Amygdala (tissue), 56 donors: ENCODE results near the gene ORAI2.
"Not testable (repeated sequence)": the region's sequence is repeated elsewhere in the genome, so short reads cannot be mapped to it uniquely, and the experiment has no call there.

Experiments
- DNase-seq, 56 donors: peaks; one replicate each; lab custom pipeline; 2025; lab: John Stamatoyannopoulos, UW

Gene ORAI2

DNA sequence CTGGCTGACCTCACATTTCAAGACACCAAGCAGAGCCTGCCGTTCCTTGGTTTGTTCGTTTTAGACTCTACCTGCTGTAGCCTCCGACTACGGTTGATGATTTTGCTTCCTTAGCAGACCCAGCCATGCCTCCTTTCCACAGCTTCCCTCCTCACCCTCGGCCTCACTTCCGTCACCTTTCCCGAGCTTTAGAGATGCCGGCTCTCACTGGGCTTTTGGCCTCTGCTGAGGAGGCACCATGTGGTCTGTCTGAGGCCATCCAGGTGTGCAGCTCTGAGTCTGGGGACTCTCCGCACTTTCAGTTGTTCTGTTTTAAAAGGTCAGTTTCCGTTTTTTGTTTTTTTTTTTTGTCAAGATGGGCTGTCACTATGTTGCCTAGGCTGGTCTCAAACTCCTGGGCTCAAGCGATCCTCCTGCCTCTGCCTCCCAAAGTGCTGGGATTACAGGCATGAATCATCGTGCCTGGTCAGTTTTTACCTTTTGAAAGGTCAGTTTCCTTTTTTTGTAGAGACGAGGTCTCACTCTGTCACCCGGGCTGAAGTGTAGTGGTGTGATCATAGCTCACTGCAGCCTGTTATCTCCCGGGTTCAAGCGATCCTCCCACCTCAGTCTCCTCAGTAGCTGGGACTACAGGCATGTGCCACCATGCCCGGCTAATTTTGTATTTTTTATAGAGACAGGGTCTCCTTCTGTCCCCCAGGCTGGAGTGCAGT, 11.7 kb downstream of the ORAI2 start:
- DNase-seq: no peak

GRCh38 chr7:102445674-102446071, 12.3 kb downstream of the ORAI2 start:
- no peak for DNase-seq

DNA sequence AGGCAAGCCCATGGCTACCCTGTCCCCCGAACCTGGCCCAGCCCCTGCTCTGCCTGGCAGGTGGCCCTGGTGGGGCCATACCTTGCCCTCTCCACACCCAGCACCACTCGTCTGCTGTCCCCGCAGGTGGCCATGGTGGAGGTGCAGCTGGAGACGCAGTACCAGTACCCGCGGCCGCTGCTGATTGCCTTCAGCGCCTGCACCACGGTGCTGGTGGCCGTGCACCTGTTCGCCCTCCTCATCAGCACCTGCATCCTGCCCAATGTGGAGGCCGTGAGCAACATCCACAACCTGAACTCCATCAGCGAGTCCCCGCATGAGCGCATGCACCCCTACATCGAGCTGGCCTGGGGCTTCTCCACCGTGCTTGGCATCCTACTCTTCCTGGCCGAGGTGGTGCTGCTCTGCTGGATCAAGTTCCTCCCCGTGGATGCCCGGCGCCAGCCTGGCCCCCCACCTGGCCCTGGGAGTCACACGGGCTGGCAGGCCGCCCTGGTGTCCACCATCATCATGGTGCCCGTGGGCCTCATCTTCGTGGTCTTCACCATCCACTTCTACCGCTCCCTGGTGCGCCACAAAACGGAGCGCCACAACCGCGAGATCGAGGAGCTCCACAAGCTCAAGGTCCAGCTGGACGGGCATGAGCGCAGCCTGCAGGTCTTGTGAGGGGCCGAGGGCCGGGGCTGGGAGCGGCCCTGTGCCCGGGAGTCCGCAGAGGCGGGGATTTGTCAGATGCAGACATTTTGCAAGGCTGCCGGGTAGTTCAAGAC, 13.2 kb downstream of the ORAI2 start:
- DNase-seq: no peak

GRCh38 chr7:102447311-102447710, 13.9 kb downstream of the ORAI2 start:
- DNase-seq: no peak

DNA sequence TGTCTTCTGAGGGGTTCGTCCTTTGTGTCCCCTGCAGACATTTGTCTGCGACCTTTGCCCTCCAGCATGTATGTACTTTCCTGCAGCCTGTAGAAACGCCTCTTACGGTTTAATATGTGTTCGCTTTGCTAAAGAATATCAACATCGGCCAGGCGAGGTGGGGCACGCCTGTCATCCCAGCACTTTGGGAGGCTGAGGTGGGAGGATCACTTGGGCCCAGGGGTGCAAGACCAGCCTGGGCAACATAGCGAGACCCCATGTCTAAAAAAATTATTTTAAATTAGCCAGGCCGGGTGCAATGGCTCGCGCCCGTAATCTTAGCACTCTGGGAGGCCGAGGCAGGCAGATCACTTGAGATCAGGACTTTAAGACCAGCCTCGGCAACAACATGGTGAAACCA, 15.8 kb downstream of the ORAI2 start:
- DNase-seq: no peak

DNA sequence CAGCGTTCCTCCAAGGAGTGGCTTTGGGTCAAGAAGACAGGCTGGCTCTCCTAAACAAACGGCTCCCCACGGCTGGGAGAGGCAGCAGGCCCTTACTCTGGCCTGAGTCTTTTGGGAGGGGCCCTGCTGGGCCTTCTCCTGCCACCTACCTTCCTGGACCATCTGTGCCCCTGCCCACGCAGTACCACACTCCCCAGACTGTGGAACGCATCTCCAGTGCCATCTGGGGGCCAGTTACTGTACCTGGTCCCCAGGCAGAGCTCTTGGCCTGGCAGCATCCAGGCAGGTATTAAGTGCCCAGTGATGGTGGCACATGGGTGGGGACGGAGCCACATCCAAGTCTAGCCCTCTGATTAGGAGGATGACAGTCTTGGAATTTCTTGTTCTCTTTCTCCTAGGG, 16.9 kb downstream of the ORAI2 start:
- peak in 3 of 56 donors; percentile 13 to 26 (median 18) for DNase-seq

GRCh38 chr7:102451371-102452054, 18.1 kb downstream of the ORAI2 start:
- no peak for DNase-seq

GRCh38 chr7:102452451-102452850, 19.1 kb downstream of the ORAI2 start:
- DNase-seq: no peak

DNA sequence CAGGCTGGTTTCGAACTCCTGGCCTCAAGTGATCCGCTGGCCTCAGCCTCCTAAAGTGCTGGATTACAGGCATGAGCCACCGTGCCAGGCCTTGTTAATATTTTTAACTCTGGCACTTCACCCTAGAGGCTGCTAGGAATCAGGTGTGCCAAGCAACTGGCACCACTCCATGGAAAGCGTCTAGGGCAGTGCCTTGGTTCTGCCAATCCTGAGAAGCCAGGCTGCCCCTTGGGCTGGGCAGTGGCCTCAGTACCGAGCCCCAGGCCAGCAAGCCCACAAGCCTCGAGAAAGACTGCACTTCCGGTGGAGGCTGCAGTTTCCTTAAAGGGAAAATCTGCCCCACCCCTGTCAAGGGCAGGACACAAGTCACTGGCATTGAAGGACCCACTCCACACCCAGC, 19.9 kb downstream of the ORAI2 start:
- peak in 2 of 56 donors; percentile 8 for DNase-seq

- no peak for DNase-seq
Measured at GRCh38 chr7:102454468-102454867, 21.1 kb downstream of the ORAI2 start.

DNA sequence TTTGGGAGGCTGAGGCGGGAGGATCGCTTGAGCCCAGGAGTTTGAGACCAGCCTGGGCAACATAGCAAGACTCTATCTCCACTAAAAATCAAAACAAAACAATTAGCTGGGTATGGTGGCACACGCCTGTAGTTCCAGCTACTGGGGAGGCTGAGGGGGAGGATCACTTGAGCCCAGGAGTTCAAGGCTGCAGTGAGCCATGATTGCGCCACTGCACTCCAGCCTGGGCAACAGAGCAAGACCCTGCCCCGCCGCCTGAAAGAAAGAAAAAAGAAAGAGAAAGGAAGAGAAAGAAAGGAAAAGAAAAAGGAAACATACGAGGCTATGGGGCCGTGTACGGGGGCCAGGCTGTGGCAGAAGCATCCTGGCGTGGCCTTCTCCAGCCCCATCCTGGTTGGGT, 21.6 kb downstream of the ORAI2 start:
- DNase-seq: not testable (repeated sequence)

- no peak for DNase-seq
Measured at GRCh38 chr7:102455596-102455995, 22.2 kb downstream of the ORAI2 start.

DNA sequence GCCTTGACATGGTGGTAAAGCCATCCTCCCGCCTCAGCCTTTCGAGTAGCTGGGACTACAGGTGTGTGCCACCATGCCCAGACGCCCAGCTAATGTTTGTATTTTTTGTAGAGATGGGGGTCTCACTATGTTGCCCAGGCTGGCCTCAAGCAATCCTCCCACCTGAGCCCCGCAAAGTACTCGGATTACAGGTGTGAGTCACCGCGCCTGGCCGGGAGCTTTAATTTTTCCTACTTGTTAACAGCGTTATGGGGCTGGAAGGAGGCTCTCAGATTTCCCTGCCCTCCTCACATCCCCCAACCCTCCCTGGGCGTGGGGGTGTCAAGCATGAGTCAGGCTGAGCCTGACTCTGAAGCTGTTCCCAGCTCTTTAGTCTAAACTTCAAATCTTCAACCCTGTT, 23.0 kb downstream of the ORAI2 start:
- no peak for DNase-seq

DNA sequence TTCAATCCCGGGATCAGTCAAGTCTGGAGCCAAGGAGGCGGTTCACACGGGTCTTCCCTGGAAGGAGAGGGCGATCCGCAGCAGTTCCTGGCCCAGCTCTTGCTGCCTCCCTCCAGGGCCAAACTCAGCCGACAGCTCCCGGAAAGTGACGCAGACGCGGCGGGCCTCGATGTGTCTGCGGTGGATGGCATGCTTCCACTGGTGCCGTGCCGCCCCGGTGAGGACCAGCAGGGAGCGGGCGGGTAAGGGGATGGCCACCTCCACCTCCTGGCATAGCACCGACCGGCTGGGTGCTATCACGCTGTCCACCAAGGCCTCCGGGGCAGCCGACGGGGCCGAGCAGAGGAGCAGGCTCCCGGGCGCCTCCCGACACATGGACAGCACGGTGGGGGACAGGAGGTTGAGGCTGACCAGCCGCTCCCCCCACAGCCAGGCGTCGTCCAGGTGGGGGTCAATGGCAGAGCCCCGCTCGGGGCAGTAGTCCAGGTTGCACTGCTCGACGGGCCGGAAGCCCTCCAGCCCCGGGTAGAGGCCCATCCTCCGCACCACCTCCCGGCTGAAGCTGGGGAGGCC, 24.1 kb downstream of the ORAI2 start:
- DNase-seq: no peak

GRCh38 chr7:102459221-102459844, 26.0 kb downstream of the ORAI2 start:
- DNase-seq: no peak

GRCh38 chr7:102460467-102460866, 27.1 kb downstream of the ORAI2 start:
- no peak for DNase-seq

DNA sequence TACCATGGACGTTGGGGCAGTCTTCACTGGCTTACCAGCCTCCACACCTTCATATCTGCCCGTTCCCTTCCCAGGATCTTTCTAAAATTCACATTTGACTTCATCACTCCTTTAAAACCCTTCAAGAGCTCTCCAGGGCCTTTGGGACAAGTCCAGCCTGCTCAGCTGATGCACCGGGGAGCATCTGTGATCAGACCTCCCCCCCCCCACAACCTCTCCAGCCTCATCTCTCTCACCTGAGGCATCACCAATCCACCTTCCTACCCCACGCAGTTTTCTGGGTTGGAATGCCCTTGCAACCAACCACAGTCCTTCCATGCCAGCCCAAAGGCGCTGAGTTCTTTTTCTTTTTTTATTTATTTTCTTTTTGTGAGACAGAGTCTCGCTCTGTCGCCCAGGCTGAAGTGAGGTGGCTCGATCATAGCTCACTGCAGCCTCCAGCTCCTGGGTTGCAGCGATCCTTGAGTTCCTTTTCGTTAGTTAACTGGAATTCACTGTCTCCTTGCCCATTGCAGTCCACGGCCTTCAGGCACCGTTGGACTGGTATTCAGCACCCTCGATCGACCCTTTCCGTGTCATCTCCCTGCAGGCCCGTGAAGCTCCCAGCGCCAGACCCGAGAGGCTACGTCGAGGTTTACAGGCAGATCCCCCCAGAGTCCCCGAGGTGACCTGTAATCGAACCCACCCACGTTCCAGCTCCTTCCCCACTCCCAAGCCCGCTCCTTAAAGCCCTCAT, 30.6 kb downstream of the ORAI2 start:
- peak in 2 of 56 donors; percentile 17 to 37 for DNase-seq

DNA sequence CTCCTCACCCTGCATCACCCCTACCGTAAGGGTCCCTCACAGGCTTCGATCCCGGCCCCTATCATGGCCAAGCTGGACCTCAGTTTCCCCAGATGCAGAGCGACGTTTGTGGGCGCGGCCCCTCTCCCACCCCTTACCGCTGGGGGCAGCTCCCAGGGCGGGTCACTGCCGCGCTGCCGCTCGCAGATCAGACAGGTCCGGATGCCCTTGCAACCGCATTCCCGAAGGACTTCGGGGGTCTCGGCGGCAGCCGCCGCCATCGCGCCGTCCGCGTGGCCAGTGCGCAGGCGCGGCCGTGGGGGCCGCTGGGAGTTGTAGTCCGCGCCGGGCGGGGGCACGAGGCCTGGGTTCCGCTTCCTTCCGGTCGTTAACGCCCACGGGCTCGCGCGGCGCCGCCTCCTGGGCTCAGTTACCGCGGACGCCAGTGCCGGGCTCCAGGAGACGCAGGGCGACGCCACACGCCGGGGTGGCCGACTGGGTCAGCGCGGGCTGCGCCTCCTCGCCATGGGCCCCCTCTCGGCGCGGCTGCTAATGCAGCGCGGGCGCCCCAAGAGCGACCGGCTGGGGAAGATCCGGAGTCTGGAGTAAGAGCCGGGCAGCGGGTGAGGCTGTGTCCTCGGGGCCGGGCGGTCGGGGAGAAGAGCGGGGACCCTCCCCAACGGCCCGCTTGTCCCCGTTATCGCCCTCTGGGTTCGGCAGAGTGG, 31.4 kb downstream of the ORAI2 start, which contains the start of the genes ALKBH4 and LRWD1:
ALKBH4 (minus strand) TSS at position 287 of the 704 bp plus-strand sequence; CDS start at position 260, 27 bp downstream.
LRWD1 (plus strand) TSS at position 408 of the 704 bp plus-strand sequence; CDS start at position 505, 97 bp downstream.
- peak; percentile 14 to 92 (median 84) for DNase-seq

DNA sequence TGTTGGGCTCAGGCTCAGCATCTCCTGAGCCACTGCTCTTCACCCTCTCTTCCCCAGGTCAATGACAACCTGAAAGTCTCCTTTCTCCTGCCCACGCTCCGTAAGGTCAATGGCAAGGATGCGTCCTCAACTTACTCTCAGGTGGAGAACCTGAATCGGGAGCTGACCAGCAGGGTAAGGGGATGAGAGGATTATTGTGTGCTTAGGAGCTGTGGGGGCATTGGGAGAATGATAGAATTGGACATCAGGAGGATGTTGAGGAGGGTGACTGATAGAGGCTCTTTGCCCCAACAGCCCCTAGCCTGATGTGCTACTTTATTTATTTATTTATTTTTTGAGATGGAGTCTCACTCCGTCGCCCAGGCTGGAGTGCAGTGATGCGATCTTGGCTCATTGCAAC, 32.7 kb downstream of the ORAI2 start:
- DNase-seq: no peak
